HG02798 (cell line): Measurements from ENCODE around the gene M1AP.

Experiments used
- ATAC-seq: cut with Tn5 transposase; IDR thresholded peaks from one replicate; pipeline ENCODE4 v1.9.1; 2021; ENCODE audit warnings: mild to moderate bottlenecking; ENCODE audit not compliant: unreplicated experiment, poor library complexity

Gene M1AP

GRCh38 chr2:74528600-74529356 is 119.4 kb downstream of the M1AP start:
- peak; percentile 3 for ATAC-seq

DNA sequence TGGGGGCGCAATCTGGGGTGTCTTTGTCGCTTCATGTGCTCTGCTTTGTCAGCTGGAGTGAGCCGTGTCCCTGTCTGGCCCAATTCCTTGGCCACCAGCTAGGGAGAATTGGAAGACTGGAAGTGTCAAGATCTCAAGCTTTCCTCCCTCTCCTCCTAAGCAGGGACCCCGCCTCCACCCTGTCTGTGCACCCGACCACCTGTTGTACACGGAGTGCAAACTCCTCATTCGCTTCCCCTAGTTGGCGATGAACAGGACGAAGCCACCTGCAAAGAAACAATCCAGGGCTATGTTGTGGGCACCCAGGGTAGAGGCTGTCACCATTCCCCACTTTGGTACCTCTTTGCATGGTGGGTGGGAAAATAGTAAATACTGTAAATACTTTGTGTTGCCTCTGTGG is 120.4 kb downstream of the M1AP start:
- ATAC-seq: no peak

DNA sequence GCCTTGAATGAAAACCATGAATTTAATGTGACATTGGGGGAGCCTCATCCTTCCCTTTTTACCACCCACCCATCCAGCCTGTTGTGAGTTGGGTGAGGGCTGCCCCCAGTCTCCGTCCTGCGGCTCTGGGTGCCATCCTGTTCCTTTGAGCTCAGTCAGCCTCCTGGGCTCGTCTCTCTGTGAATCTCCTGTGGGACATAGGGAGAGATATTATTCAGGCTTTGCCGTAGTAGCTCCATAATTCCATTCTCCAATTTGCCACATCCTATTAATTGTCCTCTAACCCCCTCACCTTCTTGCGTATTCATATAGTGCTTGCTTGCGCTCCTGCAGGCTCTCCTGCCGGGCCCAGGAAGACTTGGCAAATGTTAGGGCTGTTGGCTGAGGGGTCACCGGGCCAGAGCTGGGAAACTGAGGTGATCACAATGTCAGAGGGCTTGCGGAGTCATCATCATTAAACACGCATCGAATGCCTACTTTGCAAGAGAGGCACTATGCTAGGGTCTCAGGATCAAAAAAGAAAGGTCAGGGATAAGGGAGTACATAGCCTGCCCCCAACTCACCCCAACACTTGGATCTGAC is 121.4 kb downstream of the M1AP start:
- ATAC-seq: no peak

- ATAC-seq: no peak
These were observed 122.1 kb downstream of the M1AP start, which contains the start of gene DQX1 for GRCh38 chr2:74525717-74526648. Gene DQX1, minus strand, starts transcription at chr2:74526231. Its CDS starts 502 bp downstream, at chr2:74525729.

GRCh38 chr2:74524955-74525716 is 123.0 kb downstream of the M1AP start:
- ATAC-seq: no peak

DNA sequence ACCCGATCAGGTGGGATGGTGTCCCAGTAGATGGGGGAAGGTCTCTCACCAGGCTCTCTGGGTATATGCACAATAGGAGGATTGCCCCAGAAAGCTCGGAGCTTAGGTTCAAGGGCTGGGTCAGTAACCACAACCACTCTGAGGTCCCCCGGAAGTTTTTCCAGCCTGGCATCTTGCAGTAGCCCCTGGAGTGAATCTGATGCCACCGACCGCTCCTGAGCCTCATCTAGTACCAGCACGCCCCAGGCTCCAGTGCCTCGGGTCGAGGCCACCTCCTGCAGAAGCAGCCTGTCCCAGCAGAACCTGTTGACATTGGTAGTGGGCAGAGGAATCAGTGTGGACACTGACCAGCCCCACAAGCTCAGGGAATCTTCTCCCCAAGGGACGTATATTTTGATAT is 124.1 kb downstream of the M1AP start:
- ATAC-seq: no peak

GRCh38 chr2:74522516-74522915 is 125.6 kb downstream of the M1AP start:
- no peak for ATAC-seq

- ATAC-seq: no peak
These were observed 131.5 kb downstream of the M1AP start for GRCh38 chr2:74516650-74517049.

GRCh38 chr2:74515981-74516633 is 132.0 kb downstream of the M1AP start:
- ATAC-seq: peak; percentile 81

DNA sequence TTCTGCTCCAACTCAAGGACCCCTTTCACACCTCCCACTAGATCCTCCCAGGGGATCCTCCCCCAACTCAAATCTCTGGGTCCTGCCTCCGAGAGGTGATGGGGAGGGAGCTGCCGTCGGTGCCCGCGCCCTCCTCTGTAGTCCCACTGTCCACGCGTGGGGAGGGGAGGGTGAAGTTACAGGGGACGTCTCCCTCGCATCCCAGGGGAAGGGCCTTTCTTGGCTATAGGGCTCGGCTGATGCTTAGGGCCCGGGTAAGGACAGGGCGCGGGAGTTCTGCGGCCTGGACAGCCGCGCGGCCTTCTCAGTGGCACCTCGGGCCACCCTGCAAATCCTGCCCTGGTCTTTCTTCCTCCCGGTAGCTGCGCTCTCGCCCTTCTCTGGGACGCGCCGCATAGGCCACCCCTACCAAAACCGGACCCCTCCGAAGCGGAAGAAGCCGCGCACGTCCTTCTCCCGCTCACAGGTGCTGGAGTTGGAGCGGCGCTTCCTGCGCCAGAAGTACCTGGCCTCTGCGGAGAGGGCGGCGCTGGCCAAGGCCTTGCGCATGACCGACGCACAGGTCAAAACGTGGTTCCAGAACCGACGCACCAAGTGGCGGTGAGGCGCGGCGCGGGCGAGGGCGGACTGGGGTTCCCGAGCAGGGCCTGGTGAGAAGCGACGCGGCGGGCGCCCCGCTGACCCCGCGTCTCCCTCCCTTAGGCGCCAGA is 132.7 kb downstream of the M1AP start:
- no peak for ATAC-seq

GRCh38 chr2:74514368-74515270 is 133.5 kb downstream of the M1AP start, which contains the start of gene TLX2:
Gene TLX2, plus strand, starts transcription at chr2:74514450. Its CDS starts 357 bp downstream, at chr2:74514807.
- ATAC-seq: no peak

- no peak for ATAC-seq
These were observed 134.3 kb downstream of the M1AP start for GRCh38 chr2:74513605-74514367.

- no peak for ATAC-seq
These were observed 135.2 kb downstream of the M1AP start for GRCh38 chr2:74512744-74513604.

- ATAC-seq: no peak
These were observed 136.8 kb downstream of the M1AP start for GRCh38 chr2:74511104-74511989.

- no peak for ATAC-seq
These were observed 137.9 kb downstream of the M1AP start for GRCh38 chr2:74510272-74510671.
